Omental fat pad (tissue), 4 donors: ENCODE measurements around the gene ATP6V0E2. TPM values are rescaled to one million over a fixed set of nuclear protein-coding genes. Genes with fewer than 3 reads are reported as not detected.

ENCODE experiments used
- ATAC-seq: fragments of 150-250 bp; one replicate; pipeline ENCODE4 v1.9.1; 2016; ENCODE audit warnings: mild to moderate bottlenecking, moderate library complexity; ENCODE audit not compliant: low FRiP score
- DNase-seq: peaks from one replicate; pipeline ENCODE4 v3.0.0-alpha.2; 2019; ENCODE audit warnings: low spot score
- CTCF ChIP-seq, 3 donors: fragments of 450-650 bp; IDR thresholded peaks; one replicate each; pipeline ENCODE4 v1.5.1; 2016 to 2017; ENCODE audit warnings: antibody characterized with exemption in 3 of 3, mild to moderate bottlenecking in 3 of 3, moderate library complexity in 2 of 3
- total RNA-seq, 4 donors: library from RNA; depleted of rRNA; stranded (reverse); fragments of >200 nt; gene quantifications; one replicate each; pipeline ENCODE4 v1.1.0, GENCODE V29; 2016

Gene ATP6V0E2
- total RNA-seq, 4 donors from 2014 or later: 7.1 to 21.2 (median 11.1) TPM

DNA sequence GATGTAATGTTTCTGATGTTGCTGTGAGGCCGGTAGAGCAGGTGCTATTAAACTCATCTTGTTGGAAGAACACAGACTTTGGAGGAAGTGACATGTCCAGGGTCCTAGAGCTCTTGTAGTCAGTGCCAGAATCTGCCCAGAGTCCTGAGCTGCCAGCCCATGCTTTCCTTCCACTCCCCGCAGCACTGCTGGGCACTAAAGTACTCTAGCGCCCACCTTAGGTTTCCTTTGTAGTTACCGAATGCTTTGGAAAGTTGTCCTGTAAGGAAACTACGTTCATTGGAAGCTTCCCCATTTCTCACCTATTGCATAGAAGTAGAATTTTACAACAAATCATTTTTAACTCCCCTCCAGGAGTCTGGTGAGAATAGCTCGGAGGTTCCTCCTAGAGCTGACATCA, 24.6 kb upstream of the ATP6V0E2 start:
- no peak for TF ChIP-seq CTCF (IDR thresholded peaks at IDR 0.05)
- no peak for DNase-seq
- no peak for ATAC-seq

- ATAC-seq: no peak
- TF ChIP-seq CTCF (IDR thresholded peaks at IDR 0.05): no peak
- no peak for DNase-seq
These were observed 23.7 kb upstream of the ATP6V0E2 start for GRCh38 chr7:149850007-149850594.

- no peak for TF ChIP-seq CTCF (IDR thresholded peaks at IDR 0.05)
- no peak for ATAC-seq
- DNase-seq: no peak
These were observed 23.1 kb upstream of the ATP6V0E2 start for GRCh38 chr7:149850716-149851115.

GRCh38 chr7:149851449-149851848, 22.3 kb upstream of the ATP6V0E2 start:
- ATAC-seq (no peak), DNase-seq (no peak)
- no peak for TF ChIP-seq CTCF (IDR thresholded peaks at IDR 0.05)

- TF ChIP-seq CTCF (IDR thresholded peaks at IDR 0.05): no peak
- DNase-seq (no peak), ATAC-seq (no peak)
These were observed 20.6 kb upstream of the ATP6V0E2 start for GRCh38 chr7:149853157-149853556.

GRCh38 chr7:149854611-149855360, 19.0 kb upstream of the ATP6V0E2 start:
- TF ChIP-seq CTCF (IDR thresholded peaks at IDR 0.05): no peak
- DNase-seq (no peak), ATAC-seq (no peak)
